GM10266 (cell line): ENCODE data around the gene RYK.
"Not testable (repeated sequence)": the region's sequence is repeated elsewhere in the genome, so short reads cannot be mapped to it uniquely, and the experiment has no call there.

Source experiments
- DNase-seq: peaks from one replicate; pipeline ENCODE4 v3.0.0; 2012; ENCODE audit errors: extremely low spot score
- TF ChIP-seq, protein P1 (sequence below): IDR thresholded peaks from 2 replicates; pipeline ENCODE4 v1.5.1; 2012; ENCODE audit warnings: mild to moderate bottlenecking, low read depth; ENCODE audit not compliant: control insufficient read depth, insufficient read depth; ENCODE audit errors: missing control alignments

The RYK gene

GRCh38 chr3:134232151-134232550 is 18.5 kb downstream of the RYK start:
- TF ChIP-seq, protein P1, sequence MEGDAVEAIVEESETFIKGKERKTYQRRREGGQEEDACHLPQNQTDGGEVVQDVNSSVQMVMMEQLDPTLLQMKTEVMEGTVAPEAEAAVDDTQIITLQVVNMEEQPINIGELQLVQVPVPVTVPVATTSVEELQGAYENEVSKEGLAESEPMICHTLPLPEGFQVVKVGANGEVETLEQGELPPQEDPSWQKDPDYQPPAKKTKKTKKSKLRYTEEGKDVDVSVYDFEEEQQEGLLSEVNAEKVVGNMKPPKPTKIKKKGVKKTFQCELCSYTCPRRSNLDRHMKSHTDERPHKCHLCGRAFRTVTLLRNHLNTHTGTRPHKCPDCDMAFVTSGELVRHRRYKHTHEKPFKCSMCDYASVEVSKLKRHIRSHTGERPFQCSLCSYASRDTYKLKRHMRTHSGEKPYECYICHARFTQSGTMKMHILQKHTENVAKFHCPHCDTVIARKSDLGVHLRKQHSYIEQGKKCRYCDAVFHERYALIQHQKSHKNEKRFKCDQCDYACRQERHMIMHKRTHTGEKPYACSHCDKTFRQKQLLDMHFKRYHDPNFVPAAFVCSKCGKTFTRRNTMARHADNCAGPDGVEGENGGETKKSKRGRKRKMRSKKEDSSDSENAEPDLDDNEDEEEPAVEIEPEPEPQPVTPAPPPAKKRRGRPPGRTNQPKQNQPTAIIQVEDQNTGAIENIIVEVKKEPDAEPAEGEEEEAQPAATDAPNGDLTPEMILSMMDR = no peak

GRCh38 chr3:134231131-134231530 is 19.5 kb downstream of the RYK start:
- DNase-seq = no peak
- TF ChIP-seq, protein P1 = no peak

More at GRCh38 chr3:134232151-134232550, 18.5 kb downstream of the RYK start:
- DNase-seq = no peak

DNA sequence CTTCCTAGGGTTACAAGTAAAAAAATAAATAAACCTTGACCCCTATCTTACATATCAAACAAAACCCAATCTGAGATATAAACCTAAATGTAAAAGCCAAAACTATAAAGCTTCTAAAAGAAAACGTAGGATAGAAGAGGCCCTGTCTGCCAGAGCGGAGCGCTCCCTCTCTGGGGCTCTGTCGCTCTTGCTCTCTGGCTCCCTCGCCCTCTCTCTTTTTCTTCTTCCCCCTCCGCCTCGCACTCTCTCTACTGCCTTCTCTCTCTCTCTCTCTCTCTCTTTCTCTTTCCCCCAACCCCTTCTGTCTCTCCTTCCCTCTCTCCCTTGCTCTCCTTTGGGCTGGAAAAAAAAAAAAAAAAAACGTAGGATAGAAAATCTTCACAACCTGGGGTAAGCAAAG is 21.6 kb downstream of the RYK start:
- no peak for DNase-seq
- TF ChIP-seq, protein P1 = no peak

DNA sequence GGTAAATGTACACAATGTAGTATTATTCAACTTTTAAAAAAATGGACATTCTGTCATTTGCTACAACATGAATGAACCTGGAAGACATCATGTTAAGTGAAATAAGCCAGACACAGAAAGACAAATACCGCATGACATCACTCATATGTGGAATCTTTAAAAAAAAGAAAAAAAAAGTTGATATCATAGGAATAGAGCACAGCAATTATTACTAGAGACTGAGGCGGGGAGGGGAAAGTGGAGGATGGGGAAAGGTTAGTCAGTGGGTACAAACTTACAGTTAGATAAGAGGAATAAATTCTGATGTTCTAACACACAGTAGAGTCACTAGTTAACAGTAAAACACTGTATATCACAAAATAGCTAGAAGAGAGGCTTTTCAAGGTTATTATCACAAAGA is 22.2 kb downstream of the RYK start:
- TF ChIP-seq, protein P1 = no peak
- no peak for DNase-seq

DNA sequence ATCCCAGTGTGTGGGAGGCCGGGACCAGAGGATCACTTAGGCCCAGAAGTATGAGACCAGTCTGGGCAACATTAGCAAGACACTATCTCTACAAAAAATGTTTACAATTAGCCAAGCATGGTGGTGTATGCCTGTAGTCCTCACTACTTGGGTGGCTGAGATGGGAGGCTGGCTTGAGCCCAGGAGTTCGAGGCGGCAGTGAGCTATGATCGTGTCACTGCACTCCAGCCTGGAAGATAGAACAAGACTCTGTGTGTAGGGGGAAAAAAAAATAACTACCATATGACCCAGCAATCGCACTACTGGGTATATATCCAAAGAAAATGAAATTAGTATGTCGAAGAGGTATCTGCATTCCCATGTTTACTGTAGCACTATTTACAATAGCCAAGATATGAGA is 22.6 kb downstream of the RYK start:
- DNase-seq = no peak
- TF ChIP-seq, protein P1 = no peak

DNA sequence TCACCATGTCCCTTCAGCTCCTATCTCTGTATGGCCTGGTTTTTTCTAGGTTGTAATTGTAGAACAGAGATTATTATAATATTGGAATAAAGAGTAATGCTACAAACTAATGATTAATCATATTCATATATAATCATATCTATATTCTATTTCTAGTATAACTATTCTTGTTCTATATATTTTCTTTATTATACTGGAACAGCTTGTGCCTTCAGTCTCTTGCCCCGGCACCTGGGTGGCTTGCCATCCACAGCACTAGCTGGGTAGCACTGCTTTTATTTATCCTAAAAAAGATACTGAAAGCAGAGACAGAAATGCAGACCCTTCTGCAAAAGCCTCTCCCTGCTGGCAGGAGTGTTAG is 25.9 kb downstream of the RYK start:
- DNase-seq = not testable (repeated sequence)

DNA sequence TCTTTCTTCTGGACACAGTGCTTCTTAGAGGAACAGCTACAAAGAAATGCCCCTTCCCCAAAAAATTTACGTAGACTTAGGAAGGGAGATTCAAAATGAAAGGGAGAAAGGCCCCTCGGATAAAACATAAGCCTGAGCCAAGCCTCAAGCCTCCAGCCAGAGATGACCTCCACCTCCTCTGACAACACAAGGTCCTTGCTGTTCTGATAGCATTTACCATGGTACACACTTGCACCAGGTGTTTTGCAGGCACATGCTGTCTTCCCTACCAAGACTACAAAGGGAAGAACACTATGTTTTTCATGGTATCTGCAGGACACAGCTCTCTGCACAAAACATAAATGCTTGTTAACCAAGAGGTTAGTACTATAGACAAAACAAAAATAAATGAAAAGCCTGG is 27.8 kb downstream of the RYK start:
- no peak for DNase-seq
- TF ChIP-seq, protein P1 = no peak

DNA sequence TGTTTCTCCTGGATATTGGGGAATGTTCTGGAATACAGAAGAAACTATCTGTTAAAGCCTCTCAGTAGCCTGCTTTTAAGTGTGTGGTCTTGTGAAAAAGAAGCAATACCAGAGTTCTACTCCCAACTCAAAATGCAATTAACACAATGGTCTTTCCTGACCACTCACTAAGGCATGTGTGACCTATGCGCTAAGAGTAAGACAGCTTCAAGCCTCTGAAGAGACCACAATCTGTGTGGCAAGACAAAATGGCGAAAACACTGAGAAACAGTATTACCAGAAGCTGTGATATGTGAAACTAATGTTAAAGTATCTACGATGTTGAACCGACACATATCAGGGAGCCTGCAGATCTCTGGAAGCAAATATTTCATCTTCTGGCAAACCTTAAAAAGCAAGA is 33.8 kb downstream of the RYK start:
- TF ChIP-seq, protein P1 = no peak
- DNase-seq = no peak
